Mesothelial cell of epicardium (in vitro differentiated cells): ENCODE measurements around the gene ALDH5A1. TPM values are rescaled to one million over a fixed set of nuclear protein-coding genes. Genes with fewer than 3 reads are reported as not detected.

Experiments used
- DNase-seq, 2 experiments: peaks; one replicate each; pipeline ENCODE4 v3.0.0; 2021; ENCODE audit warnings: low spot score in 2 of 2; ENCODE audit not compliant: unreplicated experiment in 2 of 2
- H3K27ac Mint-ChIP-seq: 2 replicates; pipeline ENCODE4 v1.8.0; 2021; ENCODE audit warnings: mixed read lengths
- H3K27me3 Mint-ChIP-seq: 2 replicates; pipeline ENCODE4 v1.8.0; 2021; ENCODE audit warnings: low read depth, mixed read lengths
- H3K36me3 Mint-ChIP-seq: 2 replicates; pipeline ENCODE4 v1.8.0; 2021; ENCODE audit warnings: mixed read lengths
- H3K4me1 Mint-ChIP-seq: 2 replicates; pipeline ENCODE4 v1.8.0; 2021; ENCODE audit warnings: mixed read lengths
- H3K4me3 Mint-ChIP-seq: 2 replicates; pipeline ENCODE4 v1.8.0; 2021; ENCODE audit warnings: mild to moderate bottlenecking, moderate library complexity, mixed read lengths
- H3K9me3 Mint-ChIP-seq: 2 replicates; pipeline ENCODE4 v1.8.0; 2021; ENCODE audit warnings: mixed read lengths
- total RNA-seq: library from RNA; stranded (reverse); gene quantifications from 3 replicates; pipeline ENCODE4 v1.2.1, GENCODE V29; 2021
- TF ChIP-seq, protein P1 (sequence below): fragments of 200-600 bp; sonication (generic); IDR thresholded peaks from one replicate; pipeline ENCODE4 v1.5.0; 2021; ENCODE audit warnings: antibody characterized with exemption; ENCODE audit not compliant: unreplicated experiment

The ALDH5A1 gene
- total RNA-seq, 1 donor from 2014 or later: 22.6 TPM

DNA sequence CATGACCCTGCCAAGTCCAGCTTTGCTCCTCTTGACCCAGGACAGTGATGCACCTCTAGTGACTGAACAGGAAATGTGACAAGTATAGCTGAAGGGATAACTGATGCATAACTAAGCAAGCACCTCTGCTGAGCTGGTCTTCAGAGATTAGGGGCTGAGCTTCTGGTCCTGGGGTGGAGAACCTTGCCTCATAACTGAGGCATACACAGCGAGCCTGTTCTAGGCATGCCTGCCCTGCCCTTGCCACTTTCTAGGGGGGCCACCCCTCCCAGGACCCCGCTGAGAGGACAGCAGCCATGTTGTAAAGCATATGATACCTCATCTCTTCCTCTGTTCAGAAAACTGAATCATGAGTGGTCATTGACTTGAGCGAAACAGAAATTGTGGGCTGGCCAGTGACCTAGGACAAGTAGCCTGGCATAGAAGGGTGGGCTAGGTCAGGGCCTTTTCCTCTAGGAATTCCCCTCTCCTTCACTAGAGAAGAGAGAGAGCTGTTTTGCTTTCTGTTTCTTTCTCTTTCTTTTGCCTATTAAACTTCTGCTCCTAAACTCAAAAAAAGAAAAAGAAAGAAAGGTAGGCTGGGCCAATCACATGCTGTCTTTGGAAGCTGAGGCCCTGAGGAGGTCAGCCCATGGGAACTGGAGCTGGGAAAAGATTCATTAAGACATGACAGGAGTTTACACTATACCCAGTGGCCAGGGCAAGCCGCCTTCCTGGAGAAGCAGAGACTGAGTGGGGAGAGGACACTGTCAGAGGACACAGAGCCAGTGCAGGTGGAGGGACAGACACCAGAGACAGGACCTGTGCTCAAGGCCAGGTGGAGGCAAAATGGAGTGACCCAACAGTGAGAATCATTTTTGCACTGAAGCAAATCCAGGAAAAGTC, 23.1 kb downstream of the ALDH5A1 start:
- no peaks in the 10 kb centered on the region for H3K9me3 Mint-ChIP-seq
- H3K4me1 Mint-ChIP-seq: no peaks in the 10 kb centered on the region
- DNase-seq: no peak
- no peaks in the 10 kb centered on the region for H3K27me3 Mint-ChIP-seq
- H3K36me3 Mint-ChIP-seq: peaks cover 18% of the 10 kb centered on the region
- TF ChIP-seq, protein P1, sequence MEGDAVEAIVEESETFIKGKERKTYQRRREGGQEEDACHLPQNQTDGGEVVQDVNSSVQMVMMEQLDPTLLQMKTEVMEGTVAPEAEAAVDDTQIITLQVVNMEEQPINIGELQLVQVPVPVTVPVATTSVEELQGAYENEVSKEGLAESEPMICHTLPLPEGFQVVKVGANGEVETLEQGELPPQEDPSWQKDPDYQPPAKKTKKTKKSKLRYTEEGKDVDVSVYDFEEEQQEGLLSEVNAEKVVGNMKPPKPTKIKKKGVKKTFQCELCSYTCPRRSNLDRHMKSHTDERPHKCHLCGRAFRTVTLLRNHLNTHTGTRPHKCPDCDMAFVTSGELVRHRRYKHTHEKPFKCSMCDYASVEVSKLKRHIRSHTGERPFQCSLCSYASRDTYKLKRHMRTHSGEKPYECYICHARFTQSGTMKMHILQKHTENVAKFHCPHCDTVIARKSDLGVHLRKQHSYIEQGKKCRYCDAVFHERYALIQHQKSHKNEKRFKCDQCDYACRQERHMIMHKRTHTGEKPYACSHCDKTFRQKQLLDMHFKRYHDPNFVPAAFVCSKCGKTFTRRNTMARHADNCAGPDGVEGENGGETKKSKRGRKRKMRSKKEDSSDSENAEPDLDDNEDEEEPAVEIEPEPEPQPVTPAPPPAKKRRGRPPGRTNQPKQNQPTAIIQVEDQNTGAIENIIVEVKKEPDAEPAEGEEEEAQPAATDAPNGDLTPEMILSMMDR: no peak
- no peak overlapping the region for H3K4me3 Mint-ChIP-seq
- no peak overlapping the region for H3K27ac Mint-ChIP-seq

DNA sequence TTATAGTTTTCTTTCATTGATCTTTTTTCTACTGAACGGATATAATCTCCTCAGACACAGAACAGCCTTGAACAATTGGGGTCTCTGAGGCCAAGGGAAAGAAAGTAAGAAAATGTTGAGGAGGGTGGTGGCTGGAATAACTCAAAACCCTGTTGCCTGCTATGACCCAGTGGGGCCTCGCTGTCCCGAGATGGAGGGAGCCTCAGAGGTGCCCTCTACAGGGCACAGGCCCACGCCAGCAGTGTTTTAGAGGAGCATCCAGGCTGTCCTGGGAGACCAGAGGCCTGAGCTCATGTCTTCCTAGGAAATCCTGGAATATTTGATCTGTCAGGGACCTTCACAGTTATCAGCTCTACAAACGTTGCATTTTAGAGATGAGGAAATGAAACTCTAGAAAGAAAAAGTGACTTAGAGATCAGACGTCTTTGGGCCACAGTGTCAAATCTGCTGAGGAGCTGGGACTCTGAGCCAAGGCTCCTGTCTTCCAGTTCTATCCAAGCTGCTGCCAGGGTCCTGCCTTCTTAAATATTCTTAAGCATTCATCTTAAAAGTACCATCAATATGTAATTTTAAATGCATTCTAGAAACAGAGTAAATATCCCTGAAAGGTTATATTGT, 26.3 kb downstream of the ALDH5A1 start:
- no peak for DNase-seq
- Mint-ChIP-seq H3K27me3 (no peaks in the 10 kb centered on the region), H3K4me1 (no peaks in the 10 kb centered on the region), H3K9me3 (no peaks in the 10 kb centered on the region), H3K27ac (no peak overlapping the region), H3K4me3 (no peak overlapping the region), H3K36me3 (peaks cover 4% of the 10 kb centered on the region)
- TF ChIP-seq, protein P1: no peak

DNA sequence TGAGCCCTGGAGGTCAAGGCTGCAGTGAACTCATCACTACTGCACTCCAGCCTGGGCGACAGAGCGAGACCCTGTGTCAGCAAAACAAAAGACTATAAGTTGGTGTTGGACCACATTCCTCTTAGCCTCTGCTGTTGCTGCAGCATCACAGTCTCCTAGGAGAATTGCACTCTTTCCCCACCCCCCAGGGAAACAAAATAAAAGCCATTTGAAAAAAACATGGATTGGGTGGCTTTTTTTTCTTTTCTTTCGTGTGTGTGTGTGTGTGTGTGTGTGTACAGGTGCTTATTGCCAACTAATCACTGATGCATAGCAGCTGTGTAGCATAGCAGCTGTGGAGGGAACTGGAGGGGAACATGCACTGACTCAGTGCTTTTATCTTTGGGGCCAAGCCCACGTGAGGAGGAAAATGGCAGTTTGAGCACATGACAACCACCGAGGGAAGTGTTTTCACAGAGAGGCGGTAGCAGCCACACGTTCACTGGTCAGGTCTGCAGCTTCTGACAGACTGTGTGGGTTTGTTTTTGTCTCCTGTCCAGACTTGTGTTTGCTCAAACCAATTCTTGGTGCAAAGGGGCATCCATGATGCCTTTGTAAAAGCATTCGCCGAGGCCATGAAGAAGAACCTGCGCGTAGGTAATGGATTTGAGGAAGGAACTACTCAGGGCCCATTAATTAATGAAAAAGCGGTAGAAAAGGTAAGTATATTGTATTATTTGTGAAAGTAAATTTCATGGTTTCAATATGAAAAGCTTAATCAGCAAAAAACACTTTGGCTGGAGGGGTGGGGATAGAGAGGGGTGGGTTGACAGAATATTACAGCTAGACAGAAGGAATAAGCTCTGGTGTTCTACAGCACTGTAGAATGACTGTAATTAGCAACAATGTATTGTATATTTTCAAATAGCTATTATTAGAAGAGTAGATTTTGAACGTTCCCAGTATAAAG, 27.7 kb downstream of the ALDH5A1 start:
- no peaks in the 10 kb centered on the region for H3K9me3 Mint-ChIP-seq
- DNase-seq: no peak
- no peaks in the 10 kb centered on the region for H3K4me1 Mint-ChIP-seq
- no peak overlapping the region for H3K4me3 Mint-ChIP-seq
- H3K27me3 Mint-ChIP-seq: no peaks in the 10 kb centered on the region
- no peak overlapping the region for H3K27ac Mint-ChIP-seq
- TF ChIP-seq, protein P1: no peak
- H3K36me3 Mint-ChIP-seq: peaks cover 2% of the 10 kb centered on the region

DNA sequence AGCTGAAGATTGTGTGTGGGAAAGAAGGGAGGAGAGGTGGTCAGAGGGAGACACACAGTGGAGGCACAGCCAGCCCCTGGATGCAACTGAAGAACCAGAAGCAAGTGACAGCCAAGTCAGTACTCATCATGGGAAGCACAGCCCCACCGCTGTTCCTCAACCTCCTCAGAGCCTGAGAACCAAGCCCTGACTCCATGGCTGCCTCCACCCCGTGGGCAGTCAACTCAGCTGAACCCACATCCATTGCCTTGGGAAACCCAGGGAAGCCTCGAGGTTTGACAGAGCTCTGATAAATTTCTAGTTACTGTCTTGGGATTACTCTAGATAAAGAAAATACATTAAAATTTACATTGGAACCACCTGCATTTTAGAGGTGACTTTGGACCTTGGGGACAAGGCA, 29.6 kb downstream of the ALDH5A1 start:
- DNase-seq: no peak
- H3K27ac Mint-ChIP-seq: no peak overlapping the region
- H3K4me1 Mint-ChIP-seq: no peaks in the 10 kb centered on the region
- TF ChIP-seq, protein P1: no peak
- H3K36me3 Mint-ChIP-seq: peaks cover 3% of the 10 kb centered on the region
- no peaks in the 10 kb centered on the region for H3K27me3 Mint-ChIP-seq
- no peaks in the 10 kb centered on the region for H3K9me3 Mint-ChIP-seq
- no peak overlapping the region for H3K4me3 Mint-ChIP-seq

DNA sequence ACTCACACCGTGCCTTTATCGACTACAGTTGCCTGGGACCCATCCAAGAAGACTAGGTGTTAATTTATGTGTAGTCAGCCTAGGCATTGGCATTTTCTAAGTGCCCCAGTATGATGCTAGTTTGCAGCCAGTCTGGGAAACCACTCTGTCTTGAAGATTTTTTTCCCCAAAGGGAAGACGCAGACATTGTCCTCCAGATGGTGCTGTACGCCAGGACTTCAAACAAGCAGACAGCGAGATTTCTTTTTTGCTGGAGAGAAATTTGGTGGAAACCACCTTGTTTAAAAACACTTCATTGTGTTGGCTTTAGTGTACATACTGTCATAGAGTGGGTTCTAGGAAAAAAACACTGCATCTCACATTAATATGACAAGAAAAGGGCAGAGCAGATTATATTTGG, 30.0 kb downstream of the ALDH5A1 start:
- DNase-seq: no peak
- Mint-ChIP-seq H3K9me3 (no peaks in the 10 kb centered on the region), H3K4me3 (no peak overlapping the region), H3K36me3 (peaks cover 3% of the 10 kb centered on the region), H3K27ac (no peak overlapping the region), H3K4me1 (no peaks in the 10 kb centered on the region), H3K27me3 (no peaks in the 10 kb centered on the region)
- TF ChIP-seq, protein P1: peak; percentile 33
